Endothelial cell of umbilical vein (primary cell): Measurements from ENCODE around the gene IQCH. TPM values are rescaled to one million over a fixed set of nuclear protein-coding genes. Genes with fewer than 3 reads are reported as not detected.

Source experiments
- BruUV-seq: library from RNA; stranded (reverse); fragments of 400-500 nt; replicated peaks from 2 replicates; lab custom pipeline; 2021; lab: Mats Ljungman, UMichigan
- CTCF ChIA-PET: fragments of 300-600, 350-600 bp; sonication (Branson Sonifier 250); formaldehyde crosslinking; loops from one replicate; lab custom pipeline; 2021; ENCODE audit warnings: antibody characterized with exemption, inconsistent platforms; lab: Charles Lee
- POLR2A ChIA-PET: fragments of 300-600, 350-600 bp; sonication (Branson Sonifier 250); formaldehyde crosslinking; loops from one replicate; lab custom pipeline; 2021; ENCODE audit warnings: antibody characterized with exemption, inconsistent platforms; lab: Charles Lee
- DNase-seq: peaks from one replicate; pipeline ENCODE4 v3.0.0-alpha.2; 2011; ENCODE audit warnings: low read depth, low spot score
- FAIRE-seq: peaks from 2 replicates; lab custom pipeline; 2011; peaks lifted over from hg19 to GRCh38; lab: Jason Lieb, UNC
- H2AFZ ChIP-seq: 2 replicates; pipeline ENCODE4 v1.6.0; 2012; ENCODE audit warnings: low read depth, low read length, control low read depth, inconsistent platforms
- H3K27ac ChIP-seq: 2 replicates; pipeline ENCODE4 v1.5.1; 2011; ENCODE audit warnings: low read depth, mild to moderate bottlenecking, control low read depth, low read length, moderate library complexity; ENCODE audit not compliant: insufficient read depth
- H3K27me3 ChIP-seq, 2 experiments: 2 replicates each; pipeline versions ENCODE4 v1.6.0 to v1.6.1; 2011; ENCODE audit warnings: low read length in 2 of 2, mixed read lengths in 1 of 2; ENCODE audit not compliant: control insufficient read depth in 2 of 2, insufficient read depth in 2 of 2
- H3K36me3 ChIP-seq, 2 experiments: 2 replicates in 1 of 2; 3 replicates in 1 of 2; pipeline ENCODE4 v1.5.1; 2011; ENCODE audit warnings: low read length in 2 of 2, mild to moderate bottlenecking in 1 of 2, moderate library complexity in 1 of 2; ENCODE audit not compliant: control insufficient read depth in 2 of 2, insufficient read depth in 2 of 2; ENCODE audit errors: extremely low read depth in 1 of 2
- H3K4me1 ChIP-seq: 3 replicates; pipeline ENCODE4 v1.5.1; 2011; ENCODE audit warnings: mild to moderate bottlenecking, low read length; ENCODE audit not compliant: control insufficient read depth, insufficient read depth; ENCODE audit errors: extremely low read depth
- H3K4me2 ChIP-seq: 2 replicates; pipeline ENCODE4 v1.6.1; 2011; ENCODE audit warnings: low read length, control low read depth, mixed read lengths; ENCODE audit not compliant: insufficient read depth
- H3K4me3 ChIP-seq, 3 experiments: fragments of 200-600 bp in 1 of 3; sonication (generic), shearing (Covaris generic) in 1 of 3; replicated peaks in 1 of 3; 2 replicates each; pipeline ENCODE4 v1.5.1; 2011 to 2016; ENCODE audit warnings: control low read depth in 3 of 3, low read length in 3 of 3, mild to moderate bottlenecking in 2 of 3, inconsistent platforms in 1 of 3, low read depth in 1 of 3, moderate library complexity in 1 of 3; ENCODE audit not compliant: insufficient read depth in 1 of 3
- H3K79me2 ChIP-seq: 2 replicates; pipeline ENCODE4 v1.6.0; 2012; ENCODE audit warnings: low read length, inconsistent platforms; ENCODE audit not compliant: control insufficient read depth, insufficient read depth
- H3K9ac ChIP-seq: replicated peaks from 2 replicates; pipeline ENCODE3; 2011; ENCODE audit warnings: low read length, control low read depth; ENCODE audit not compliant: insufficient read depth; ENCODE audit errors: extremely low read depth
- H3K9me1 ChIP-seq: replicated peaks from 3 replicates; pipeline ENCODE4 v1.6.0; 2011; ENCODE audit warnings: mild to moderate bottlenecking, low read length; ENCODE audit not compliant: control insufficient read depth, insufficient read depth; ENCODE audit errors: extremely low read depth
- H3K9me3 ChIP-seq: replicated peaks from 2 replicates; pipeline ENCODE4 v1.5.1; 2012; ENCODE audit warnings: low read length, inconsistent platforms; ENCODE audit not compliant: control insufficient read depth, insufficient read depth
- H4K20me1 ChIP-seq: replicated peaks from 2 replicates; pipeline ENCODE3; 2011; ENCODE audit warnings: mild to moderate bottlenecking, low read length; ENCODE audit not compliant: control insufficient read depth, insufficient read depth; ENCODE audit errors: extremely low read depth
- CTCF ChIP-seq, 2 donors: IDR thresholded peaks; 1 replicate in 1 of 2; 2 replicates in 1 of 2; pipeline ENCODE4 v1.5.1; 2011; ENCODE audit warnings: low read length in 2 of 2, mild to moderate bottlenecking in 2 of 2, moderate library complexity in 2 of 2, control low read depth in 1 of 2, inconsistent platforms in 1 of 2, low read depth in 1 of 2; ENCODE audit not compliant: insufficient read depth in 1 of 2; ENCODE audit errors: extremely low read depth in 1 of 2
- EZH2 ChIP-seq: IDR thresholded peaks from 2 replicates; pipeline ENCODE4 v1.6.1; 2012; ENCODE audit warnings: borderline replicate concordance, low read depth, mild to moderate bottlenecking, moderate library complexity, low read length, inconsistent platforms; ENCODE audit not compliant: severe bottlenecking
- JUN ChIP-seq: IDR thresholded peaks from 2 replicates; pipeline ENCODE4 v1.6.1; 2011; ENCODE audit warnings: borderline replicate concordance, low read depth; ENCODE audit not compliant: insufficient read length, insufficient read depth
- POLR2AphosphoS5 ChIP-seq: IDR thresholded peaks from 2 replicates; pipeline ENCODE4 v1.6.1; 2012; ENCODE audit warnings: low read depth, mild to moderate bottlenecking, control low read depth, low read length, moderate library complexity; ENCODE audit not compliant: insufficient read depth
- dilution Hi-C: fragments of 300-500 bp; cut with MboI; formaldehyde crosslinking; loops from one replicate; pipeline ENCODE4 v1.15.0; 2019; ENCODE audit warnings: low sequenced_read_pairs; ENCODE audit not compliant: extremely low pct_ligation_motif_present
- intact Hi-C: fragments of 100-400 bp; cut with micrococcal nuclease; formaldehyde crosslinking; loops from one replicate; pipeline ENCODE4 v1.10.0; 2022
- polyA plus RNA-seq, 4 experiments: library from polyadenylated mRNA; depleted of rRNA in 3 of 4; stranded (reverse) in 3 of 4; unstranded in 1 of 4; fragments of >200 nt; gene quantifications; 2 replicates each; pipeline versions ENCODE4 v1.2.1 to v1.2.3, GENCODE V29; 2011 to 2012; ENCODE audit warnings: missing spikeins in 1 of 4
- total RNA-seq: library from RNA; stranded (reverse); gene quantifications from 2 replicates; pipeline ENCODE4 v1.2.3, GENCODE V29; 2021
- TF ChIP-seq, protein P1 (sequence below): IDR thresholded peaks from 2 replicates; pipeline ENCODE4 v1.6.1; 2011; ENCODE audit not compliant: insufficient read depth, insufficient read length

IQCH gene
- total and polyA plus RNA-seq, 2 donors (not counting 3 experiments of a cell fraction or from before 2014, with no cell fraction given): 0.29 to 0.51 TPM

GRCh38 chr15:67389975-67390374 is 135.4 kb downstream of the IQCH start:
- H2AFZ ChIP-seq: no peak overlapping the region
- no peak overlapping the region for H3K27ac ChIP-seq
- H3K36me3 ChIP-seq: no peaks in the 10 kb centered on the region
- no peaks in the 10 kb centered on the region for H3K4me1 ChIP-seq
- ChIA-PET CTCF (no interaction called here), POLR2A (no interaction called here)
- DNase-seq: no peak
- H3K9me3 ChIP-seq: no peaks in the 10 kb centered on the region
- no peak overlapping the region for H3K4me2 ChIP-seq
- H3K79me2 ChIP-seq: no peaks in the 10 kb centered on the region
- FAIRE-seq: no peak
- intact Hi-C loops (loop anchor here (5.0 kb wide), 1 partner anchor 447 kb away; no protein-coding TSS in a partner anchor), dilution Hi-C loops (no loop called here)
- H3K9ac ChIP-seq: no peak overlapping the region
- no peaks in the 10 kb centered on the region for H3K9me1 ChIP-seq
- no peak overlapping the region for H3K4me3 ChIP-seq
- peaks cover 0 to 3% of the 10 kb centered on the region in 2 experiments for H3K27me3 ChIP-seq
- BruUV-seq: no TSS peak
- H4K20me1 ChIP-seq: no peaks in the 10 kb centered on the region
- no peak for TF ChIP-seq EZH2
- TF ChIP-seq POLR2AphosphoS5: no peak
- no peak for TF ChIP-seq CTCF (IDR thresholded peaks at IDR 0.05; ENCODE audit: extremely low read depth in 1 of 2, insufficient read depth in 1 of 2, low read depth in 1 of 2, low read length in 2 of 2)
- TF ChIP-seq JUN: no peak
- TF ChIP-seq, protein P1, sequence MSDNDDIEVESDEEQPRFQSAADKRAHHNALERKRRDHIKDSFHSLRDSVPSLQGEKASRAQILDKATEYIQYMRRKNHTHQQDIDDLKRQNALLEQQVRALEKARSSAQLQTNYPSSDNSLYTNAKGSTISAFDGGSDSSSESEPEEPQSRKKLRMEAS: no peak
